Measurements from ENCODE around the gene GABARAP. TPM values are rescaled to one million over a fixed set of nuclear protein-coding genes. Genes with fewer than 3 reads are reported as not detected.

Gene GABARAP
- total RNA-seq, 1 donor from 2014 or later, result 587 TPM

- DNase-seq (ENCODE audit: low spot score), result peak; percentile 99
Observed at GRCh38 chr17:7239091-7240027, 2.9 kb downstream of the GABARAP start, which contains the start of gene PHF23. TSS of gene PHF23 (minus strand) at chr17:7239457. CDS start at chr17:7239279, 178 bp downstream.

- no peak for DNase-seq (ENCODE audit: low spot score)
Observed at GRCh38 chr17:7238420-7239090, 3.7 kb downstream of the GABARAP start.

GRCh38 chr17:7237761-7238419, 4.4 kb downstream of the GABARAP start:
- DNase-seq (ENCODE audit: low spot score), result peak; percentile 76

GRCh38 chr17:7237266-7237760, 4.9 kb downstream of the GABARAP start:
- DNase-seq (ENCODE audit: low spot score), result no peak

GRCh38 chr17:7236808-7237207, 5.4 kb downstream of the GABARAP start:
- DNase-seq (ENCODE audit: low spot score), result no peak

- DNase-seq (ENCODE audit: low spot score), result no peak
Observed at GRCh38 chr17:7235693-7236665, 6.3 kb downstream of the GABARAP start.

- peak; percentile 97 for DNase-seq (ENCODE audit: low spot score)
Observed at GRCh38 chr17:7234083-7234951, 7.9 kb downstream of the GABARAP start, which contains the start of gene DVL2. TSS of gene DVL2 (minus strand) at chr17:7234517. CDS start at chr17:7234262, 255 bp downstream.

GRCh38 chr17:7233701-7234082, 8.6 kb downstream of the GABARAP start:
- DNase-seq (ENCODE audit: low spot score), result no peak

GRCh38 chr17:7232114-7232513, 10.1 kb downstream of the GABARAP start:
- no peak for DNase-seq (ENCODE audit: low spot score)

GRCh38 chr17:7229504-7229903, 12.7 kb downstream of the GABARAP start:
- no peak for DNase-seq (ENCODE audit: low spot score)

GRCh38 chr17:7228920-7229319, 13.3 kb downstream of the GABARAP start:
- no peak for DNase-seq (ENCODE audit: low spot score)

GRCh38 chr17:7226721-7227710, 15.2 kb downstream of the GABARAP start:
- DNase-seq (ENCODE audit: low spot score), result no peak

- no peak for DNase-seq (ENCODE audit: low spot score)
Observed at GRCh38 chr17:7225711-7226331, 16.4 kb downstream of the GABARAP start.

- DNase-seq (ENCODE audit: low spot score), result no peak
Observed at GRCh38 chr17:7224661-7225111, 17.6 kb downstream of the GABARAP start.

GRCh38 chr17:7224110-7224509, 18.1 kb downstream of the GABARAP start:
- DNase-seq (ENCODE audit: low spot score), result no peak

- no peak for DNase-seq (ENCODE audit: low spot score)
Observed at GRCh38 chr17:7223375-7223774, 18.9 kb downstream of the GABARAP start.

GRCh38 chr17:7222972-7223292, 19.3 kb downstream of the GABARAP start:
- no peak for DNase-seq (ENCODE audit: low spot score)
